ENCODE data around the gene ZFY.

ZFY gene

DNA sequence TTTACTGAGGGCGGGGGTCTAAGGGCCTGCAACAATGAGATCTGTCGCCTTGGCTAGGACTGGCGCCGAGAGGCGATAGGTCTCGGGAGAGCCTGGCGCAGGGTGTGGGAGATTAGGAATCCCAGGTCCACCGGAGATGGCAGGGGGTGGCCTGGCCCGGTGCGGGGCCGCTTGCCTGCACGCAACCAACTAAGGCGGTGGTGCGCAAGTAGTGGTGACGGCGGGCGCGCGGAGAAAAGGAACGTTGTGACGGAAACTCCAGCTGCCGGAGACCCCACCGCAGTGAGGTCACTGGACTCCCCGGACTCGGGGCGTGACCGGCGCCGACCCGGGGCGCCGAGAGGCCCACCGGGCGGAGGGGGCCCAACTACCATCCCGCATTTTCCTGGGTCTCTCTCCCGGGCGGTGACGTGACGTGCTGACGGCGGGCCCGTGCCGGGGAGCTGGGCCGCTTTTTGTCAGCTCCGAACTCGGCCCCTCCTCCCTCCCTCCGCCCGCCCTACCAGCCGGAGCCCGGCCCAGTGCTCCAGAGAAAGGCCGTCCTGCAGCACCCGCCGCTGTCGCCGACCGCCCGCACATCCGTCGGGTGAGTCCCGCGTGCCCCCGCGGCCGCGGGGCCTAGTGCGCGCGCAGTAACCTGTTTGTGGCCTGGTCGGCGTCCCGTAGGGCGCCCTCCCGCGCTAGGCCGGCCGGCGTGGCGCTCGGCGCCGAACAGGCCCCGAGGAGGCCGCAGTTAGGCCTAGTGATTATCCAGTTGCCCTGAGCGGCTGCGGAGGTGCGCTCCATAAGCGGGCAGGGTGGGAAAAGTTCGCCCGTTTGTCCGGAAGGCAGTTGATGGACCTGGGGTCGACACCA, at the start of gene ZFY:
TSS of gene ZFY (plus strand) at position 521 of the 855 bp plus-strand sequence. CDS start 18,556 bp downstream, outside the sequence.
- Histone ChIP-seq H3K4me3 (peak within 1 kb of the TSS in 6 of 7 experiments; percentile 41 to 66 (median 56)), H3K27ac (peak within 1 kb of the TSS in 12 of 21 experiments; percentile 97 to 100 (median 99))

DNA sequence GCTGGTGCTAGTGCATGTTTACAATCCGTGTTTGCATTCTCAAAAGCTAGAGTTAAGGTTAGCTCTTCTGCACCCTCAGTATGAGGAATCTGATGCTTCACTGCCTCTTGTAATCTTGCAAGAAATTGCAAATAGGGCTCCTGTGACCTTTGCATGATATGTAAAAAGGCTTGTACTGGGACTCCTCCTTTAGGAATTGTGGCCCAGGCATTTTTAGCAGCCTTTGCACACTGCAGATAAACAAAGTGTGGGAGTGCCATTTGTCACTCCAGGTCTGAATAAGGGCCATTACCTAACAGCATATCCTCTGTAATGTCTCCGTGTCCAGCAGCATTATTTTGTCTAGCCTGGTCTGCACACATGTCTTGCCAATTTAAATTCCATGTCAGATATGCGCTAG, 49.3 kb upstream of the ZFY start:
- H3K4me3 ChIP-seq = no peak overlapping the region
- no peak overlapping the region for H3K27ac ChIP-seq

DNA sequence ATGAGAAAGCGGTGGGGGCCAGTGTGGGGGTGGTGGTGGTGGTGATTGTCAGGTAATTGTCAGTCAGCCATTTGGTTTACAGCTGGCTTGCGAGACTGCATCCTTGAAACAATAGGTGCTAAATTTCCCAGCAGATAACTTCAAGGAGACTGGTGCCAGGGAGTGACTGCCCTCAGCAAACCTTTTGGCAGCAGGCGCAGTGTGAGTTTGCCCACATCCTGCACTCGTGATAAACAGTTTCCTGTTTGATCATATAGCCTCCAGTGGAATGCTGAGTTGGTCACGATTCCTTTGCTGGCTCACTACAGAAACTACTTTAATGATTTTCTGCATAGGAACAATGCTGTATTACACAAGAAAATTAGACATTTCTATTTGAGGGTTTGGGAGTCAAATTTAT, 47.8 kb upstream of the ZFY start:
- H3K27ac ChIP-seq = no peak overlapping the region
- H3K4me3 ChIP-seq = no peak overlapping the region

DNA sequence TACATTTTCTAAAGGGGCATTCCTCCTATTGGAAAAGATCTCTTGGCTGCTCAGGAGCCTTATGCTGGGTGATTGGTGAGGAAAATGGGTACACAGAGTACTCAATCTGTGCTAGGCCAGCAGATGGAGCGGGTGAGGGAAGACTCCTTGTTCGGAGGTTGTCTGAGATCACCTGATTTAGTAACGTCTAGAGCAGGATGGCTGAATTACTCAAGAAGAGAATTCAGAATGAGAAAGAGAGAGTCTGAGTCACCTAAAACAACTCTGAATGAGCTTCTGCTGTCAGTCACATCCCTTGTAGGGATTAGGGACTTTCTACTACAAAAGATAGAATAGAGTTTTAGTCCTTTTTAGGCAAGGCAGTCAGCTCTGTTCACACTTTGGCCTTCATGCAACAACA, 47.2 kb upstream of the ZFY start:
- Histone ChIP-seq H3K27ac (no peak overlapping the region), H3K4me3 (no peak overlapping the region)

GRCh38 chrY:2893471-2893870, 41.7 kb upstream of the ZFY start:
- H3K4me3 ChIP-seq = no peak overlapping the region
- no peak overlapping the region for H3K27ac ChIP-seq

DNA sequence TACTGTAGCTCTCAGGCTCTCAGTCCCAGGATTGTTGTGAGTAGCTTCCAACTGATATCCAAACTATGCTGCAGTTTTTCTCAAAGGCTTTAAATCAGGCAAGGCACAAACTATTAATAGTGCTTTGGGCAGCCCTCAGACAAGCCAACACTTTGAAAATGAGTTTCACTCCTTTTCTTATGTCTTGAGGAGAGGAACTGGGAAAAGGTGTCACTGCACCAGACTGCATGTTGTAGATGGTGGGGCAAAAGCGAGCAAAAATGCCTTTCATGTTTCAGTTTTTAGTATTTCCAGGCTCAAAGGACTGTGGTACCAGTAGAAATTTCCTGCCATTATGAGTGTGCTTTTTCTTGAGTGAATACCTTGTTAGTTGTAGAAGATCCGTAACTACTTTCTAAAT, 39.1 kb upstream of the ZFY start:
- H3K4me3 ChIP-seq = no peak overlapping the region
- H3K27ac ChIP-seq = no peak overlapping the region

GRCh38 chrY:2907356-2907755, 27.8 kb upstream of the ZFY start:
- no peak overlapping the region for H3K27ac ChIP-seq
- H3K4me3 ChIP-seq = no peak overlapping the region

GRCh38 chrY:2913066-2913815, 21.9 kb upstream of the ZFY start:
- Histone ChIP-seq H3K4me3 (no peak overlapping the region), H3K27ac (no peak overlapping the region)

- peak overlapping the region in 4 of 7 experiments; percentile 41 to 66 (median 53) for H3K4me3 ChIP-seq
- H3K27ac ChIP-seq = peak overlapping the region in 10 of 21 experiments; percentile 97 to 100 (median 99)
Observed at GRCh38 chrY:2934078-2934477, 1.1 kb upstream of the ZFY start.

DNA sequence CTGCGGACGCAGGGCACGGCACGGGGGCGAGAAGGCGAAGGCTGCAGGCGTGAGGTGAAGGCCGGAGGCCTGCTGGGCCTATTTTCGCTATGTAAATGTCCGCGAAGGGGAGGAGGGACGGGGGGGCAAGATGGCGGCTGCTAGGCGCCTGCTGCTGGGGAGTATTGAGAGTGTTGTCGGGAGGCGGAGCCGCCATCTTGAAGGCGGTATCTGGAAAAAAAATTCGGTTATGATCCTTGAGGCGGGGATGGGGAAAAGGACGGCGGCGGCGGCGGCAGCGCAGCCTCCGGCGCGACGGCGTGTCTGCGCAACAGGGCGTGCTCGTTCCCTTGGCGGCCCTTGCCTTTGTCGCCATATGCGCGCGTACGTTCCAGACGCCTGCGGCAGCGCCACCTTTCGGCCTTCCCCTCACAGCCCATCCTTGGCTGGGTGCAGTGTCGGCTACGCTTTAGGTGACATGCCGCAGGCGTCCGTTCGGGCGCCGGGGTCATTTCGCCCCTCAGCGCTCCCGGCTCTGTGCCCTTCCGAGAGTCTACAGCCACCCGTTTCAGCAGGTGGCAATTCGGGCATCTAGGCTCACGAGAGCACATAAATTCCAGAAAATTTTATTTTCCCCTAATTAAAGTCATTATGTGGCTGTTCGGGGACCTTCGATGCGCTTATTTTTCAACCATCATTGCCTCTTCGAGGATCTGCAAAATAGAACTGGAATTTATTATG, 695 bp downstream of the ZFY start:
- H3K27ac ChIP-seq = peak overlapping the region in 12 of 21 experiments; percentile 97 to 100 (median 99)

GRCh38 chrY:2936436-2936750, 1.2 kb downstream of the ZFY start:
- Histone ChIP-seq H3K27ac (peak overlapping the region in 12 of 21 experiments; percentile 97 to 100 (median 99)), H3K4me3 (peak overlapping the region in 6 of 7 experiments; percentile 41 to 66 (median 56))

More for the DNA sequence above, 695 bp downstream of the ZFY start:
- peak overlapping the region in 6 of 7 experiments; percentile 41 to 66 (median 56) for H3K4me3 ChIP-seq

DNA sequence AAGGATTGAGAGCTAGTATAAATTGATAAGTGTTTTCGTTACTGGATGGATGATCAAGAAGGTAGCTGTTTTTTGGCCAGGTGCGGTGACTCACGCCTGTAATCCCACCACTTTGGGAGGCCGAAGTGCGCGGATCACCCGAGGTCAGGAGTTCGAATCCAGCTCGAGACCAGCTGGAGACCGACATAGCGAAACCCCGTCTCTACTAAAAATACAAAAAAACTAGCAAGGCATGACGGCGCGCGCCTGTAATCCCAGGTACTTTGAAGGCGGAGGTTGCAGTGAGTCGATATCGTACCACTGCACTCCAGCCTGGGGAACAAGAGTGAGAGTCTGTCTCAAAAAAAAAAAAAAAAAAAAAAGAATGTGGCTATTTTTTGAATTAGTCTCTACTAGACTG, 2.0 kb downstream of the ZFY start:
- Histone ChIP-seq H3K27ac (peak overlapping the region in 1 of 21 experiments; percentile 100), H3K4me3 (peak overlapping the region in 3 of 7 experiments; percentile 52 to 66 (median 54))

- H3K4me3 ChIP-seq = no peak overlapping the region
- no peak overlapping the region for H3K27ac ChIP-seq
Observed at GRCh38 chrY:2949590-2950252, 14.5 kb downstream of the ZFY start.

DNA sequence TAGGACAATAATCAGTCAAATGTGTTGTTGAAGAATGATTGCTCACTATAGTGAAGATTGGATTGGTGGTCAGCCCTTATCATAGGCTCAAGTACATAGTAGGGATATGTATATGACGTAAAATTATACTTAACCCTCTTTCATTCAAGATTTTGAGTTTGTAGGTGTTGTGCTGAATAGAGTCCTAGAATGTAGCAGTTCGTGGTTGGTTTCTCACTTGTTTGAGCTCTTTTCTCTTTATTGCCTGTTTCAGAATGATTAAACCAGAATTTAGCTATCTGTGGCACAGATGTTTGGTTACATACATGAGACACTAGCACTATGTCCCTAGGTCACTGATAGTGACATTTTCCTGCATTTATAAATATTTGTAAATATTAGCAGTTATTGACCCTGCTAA, 15.5 kb downstream of the ZFY start:
- H3K4me3 ChIP-seq = no peak overlapping the region
- no peak overlapping the region for H3K27ac ChIP-seq

DNA sequence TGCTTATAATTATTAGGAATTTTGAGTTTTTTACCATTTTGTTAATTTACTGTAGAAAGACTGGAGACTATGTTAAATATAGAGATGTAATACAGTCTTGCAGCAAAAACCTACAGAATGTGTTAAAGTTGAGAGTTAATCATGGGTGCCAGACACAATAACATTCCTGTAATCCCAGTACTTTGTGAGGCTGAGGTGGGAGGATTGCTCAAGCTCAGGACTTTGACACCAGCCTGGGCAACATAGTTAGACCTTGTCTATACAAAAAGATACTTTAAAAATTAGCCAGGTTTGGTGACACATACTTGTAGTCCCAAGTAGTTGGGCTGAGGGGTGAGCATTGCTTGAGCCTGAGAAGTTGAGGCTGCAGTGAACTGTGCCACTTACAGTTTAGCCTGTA, 17.7 kb downstream of the ZFY start:
- H3K27ac ChIP-seq = no peak overlapping the region
- no peak overlapping the region for H3K4me3 ChIP-seq

GRCh38 chrY:2954735-2955134, 19.6 kb downstream of the ZFY start:
- Histone ChIP-seq H3K4me3 (no peak overlapping the region), H3K27ac (no peak overlapping the region)

- no peak overlapping the region for H3K4me3 ChIP-seq
- no peak overlapping the region for H3K27ac ChIP-seq
Observed at GRCh38 chrY:2955561-2955960, 20.4 kb downstream of the ZFY start.

DNA sequence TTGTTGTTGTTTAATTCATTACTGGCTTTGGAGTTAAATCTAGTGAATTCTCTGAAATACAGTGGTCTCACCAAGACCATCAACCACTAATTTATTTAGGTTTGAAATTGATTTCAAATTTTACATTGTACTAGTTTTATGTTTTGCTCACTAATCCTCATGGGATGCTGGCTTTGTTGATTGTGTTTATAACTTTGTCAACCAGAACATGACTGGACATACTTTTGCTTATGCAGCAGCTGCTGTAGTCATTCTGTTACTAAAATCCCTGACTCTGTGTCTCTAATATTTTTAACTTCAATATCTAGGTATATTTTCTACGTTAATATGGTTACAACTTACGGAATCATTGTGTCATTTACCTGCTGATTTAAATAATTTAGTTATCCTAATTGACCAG, 26.9 kb downstream of the ZFY start:
- Histone ChIP-seq H3K27ac (no peak overlapping the region), H3K4me3 (no peak overlapping the region)

- Histone ChIP-seq H3K4me3 (no peak overlapping the region), H3K27ac (no peak overlapping the region)
Observed at GRCh38 chrY:2964814-2965213, 29.6 kb downstream of the ZFY start.

GRCh38 chrY:2965629-2966028, 30.4 kb downstream of the ZFY start:
- Histone ChIP-seq H3K27ac (no peak overlapping the region), H3K4me3 (no peak overlapping the region)

Measured in skin epidermis (tissue), 12 donors.